GM12878 (cell line): ENCODE data around the gene NUMA1. TPM values are rescaled to one million over a fixed set of nuclear protein-coding genes. Genes with fewer than 3 reads are reported as not detected.

Experiments used
- CBFB ChIP-seq: IDR thresholded peaks from 2 replicates; pipeline ENCODE4 v1.6.1; 2016; ENCODE audit warnings: antibody characterized with exemption, low read depth
- CEBPB ChIP-seq, 2 experiments: fragments of 150-350 bp in 1 of 2; IDR thresholded peaks; 2 replicates each; pipeline ENCODE4 v1.6.1; 2012 to 2014; ENCODE audit warnings: low read depth in 2 of 2, low read length in 2 of 2, borderline replicate concordance in 1 of 2, inconsistent platforms in 1 of 2
- CREM ChIP-seq: IDR thresholded peaks from 2 replicates; pipeline ENCODE4 v1.6.1; 2014; ENCODE audit warnings: antibody characterized with exemption, low read depth
- EED ChIP-seq: sonication (generic); IDR thresholded peaks from 2 replicates; pipeline ENCODE4 v1.6.1; 2016; ENCODE audit warnings: antibody characterized with exemption, low read depth
- EP300 ChIP-seq, 2 experiments: fragments of 150-350 bp in 1 of 2; IDR thresholded peaks; 2 replicates each; pipeline ENCODE4 v1.6.1; 2011 to 2012; ENCODE audit warnings: low read depth in 2 of 2, low read length in 2 of 2, borderline replicate concordance in 1 of 2, improper control_type of control experiment in 1 of 2, inconsistent platforms in 1 of 2; ENCODE audit not compliant: control insufficient read depth in 1 of 2
- ESRRA ChIP-seq: IDR thresholded peaks from 2 replicates; pipeline ENCODE4 v1.6.1; 2012; ENCODE audit warnings: mild to moderate bottlenecking, low read length, improper control_type of control experiment
- GATAD2B ChIP-seq: fragments of 450-650 bp; conservative IDR thresholded peaks from 2 replicates; pipeline ENCODE4 v1.6.1; 2017; ENCODE audit warnings: low read depth, mild to moderate bottlenecking, moderate library complexity
- HDGF ChIP-seq: fragments of 450-650 bp; IDR thresholded peaks from 2 replicates; pipeline ENCODE4 v1.6.1; 2016; ENCODE audit warnings: antibody characterized with exemption
- IKZF2 ChIP-seq, 2 experiments: fragments of 450-650 bp; IDR thresholded peaks; 2 replicates each; pipeline ENCODE4 v1.6.1; 2017; ENCODE audit warnings: mild to moderate bottlenecking in 2 of 2, moderate library complexity in 2 of 2
- POLR2AphosphoS5 ChIP-seq: IDR thresholded peaks from 2 replicates; pipeline ENCODE4 v1.6.1; 2011; ENCODE audit warnings: mild to moderate bottlenecking, low read length, inconsistent platforms
- RBBP5 ChIP-seq: fragments of 200-600 bp; sonication (generic); conservative IDR thresholded peaks from 2 replicates; pipeline ENCODE4 v1.6.1; 2016
- RELA ChIP-seq: fragments of 450-650 bp; IDR thresholded peaks from 2 replicates; pipeline ENCODE4 v1.8.0; 2014; ENCODE audit warnings: borderline replicate concordance; ENCODE audit not compliant: partially characterized antibody
- REST ChIP-seq: IDR thresholded peaks from 2 replicates; pipeline ENCODE4 v1.6.1; 2012; ENCODE audit warnings: mild to moderate bottlenecking, low read depth, low read length
- SIN3A ChIP-seq: IDR thresholded peaks from 2 replicates; pipeline ENCODE4 v1.6.1; 2012; ENCODE audit warnings: low read depth, low read length, improper control_type of control experiment
- SKIL ChIP-seq: fragments of 450-650 bp; IDR thresholded peaks from 2 replicates; pipeline ENCODE4 v1.6.1; 2017; ENCODE audit warnings: mild to moderate bottlenecking, low read depth, inconsistent platforms; ENCODE audit not compliant: poor library complexity, severe bottlenecking
- SUZ12 ChIP-seq: fragments of 200-600 bp; sonication (generic); IDR thresholded peaks from one replicate; pipeline ENCODE4 v1.6.1; 2018; ENCODE audit warnings: antibody characterized with exemption, mild to moderate bottlenecking; ENCODE audit not compliant: unreplicated experiment
- TCF12 ChIP-seq: IDR thresholded peaks from 2 replicates; pipeline ENCODE4 v1.6.1; 2011; ENCODE audit warnings: low read depth, mild to moderate bottlenecking, low read length
- TCF3 ChIP-seq: IDR thresholded peaks from 2 replicates; pipeline ENCODE4 v1.6.1; 2012; ENCODE audit warnings: low read depth, mild to moderate bottlenecking, low read length, borderline replicate concordance; ENCODE audit not compliant: insufficient read depth
- ZNF274 ChIP-seq: IDR thresholded peaks from one replicate; pipeline ENCODE4 v1.8.0; 2011; ENCODE audit not compliant: insufficient read length, insufficient read depth
- ZNF622 ChIP-seq: fragments of 450-650 bp; IDR thresholded peaks from 2 replicates; pipeline ENCODE4 v1.6.1; 2017; ENCODE audit warnings: mild to moderate bottlenecking, inconsistent platforms
- ZZZ3 ChIP-seq: IDR thresholded peaks from 2 replicates; pipeline ENCODE4 v1.6.1; 2011; ENCODE audit warnings: low read depth; ENCODE audit not compliant: control insufficient read depth, insufficient read length
- polyA plus RNA-seq, 11 experiments: library from polyadenylated mRNA; depleted of rRNA in 4 of 11; unstranded in 6 of 11; stranded (reverse) in 5 of 11; fragments of >200 nt; fragmentation: Nextera tagmentation in 4 of 11; fragmentation: Illumina TruSeq in 1 of 11; extraction: Ambion mirVana in 4 of 11; extraction: Trizol in 1 of 11; gene quantifications; 1 replicate in 1 of 11; 2 replicates in 10 of 11; pipeline versions ENCODE4 v1.2.1 to v1.2.3, GENCODE V29; 2011 to 2016; ENCODE audit warnings: inconsistent platforms in 2 of 11, missing spikeins in 2 of 11, low read depth in 1 of 11
- total RNA-seq, 4 experiments: library from RNA; depleted of rRNA in 3 of 4; stranded (reverse); fragments of >200 nt in 3 of 4; fragmentation: Illumina TruSeq in 1 of 4; extraction: Trizol in 1 of 4; gene quantifications; 2 replicates each; pipeline versions ENCODE4 v1.2.1 to v1.2.3, GENCODE V29; 2013 to 2021
- TF ChIP-seq, protein P1 (sequence below): fragments of 450-650 bp; IDR thresholded peaks from 2 replicates; pipeline ENCODE4 v1.6.1; 2017; ENCODE audit warnings: antibody characterized with exemption, mild to moderate bottlenecking, moderate library complexity

The NUMA1 gene
- total and polyA plus RNA-seq, 10 of the 15 experiments (the other 5 are each of a cell fraction or from before 2014, with no cell fraction given), result 5.5 to 111 (median 61.0) TPM

- TF ChIP-seq SKIL (no peak), CEBPB (IDR thresholded peaks at IDR 0.05; ENCODE audit: borderline replicate concordance in 1 of 2, low read depth in 2 of 2, low read length in 2 of 2) (no peak), HDGF (peak; percentile 27; the same call in 1 of the 2 replicates), EP300 (IDR thresholded peaks at IDR 0.05; ENCODE audit: borderline replicate concordance in 1 of 2, control insufficient read depth in 1 of 2, low read depth in 2 of 2, low read length in 2 of 2) (no peak), RBBP5 (no peak), TCF3 (0 out of 2 replicates have a peak, but pooled peaks have one; percentile 35), SIN3A (no peak; the same call in 1 of the 2 replicates), TCF12 (0 out of 2 replicates have a peak, but pooled peaks have one; percentile 26), SUZ12 (no peak), REST (no peak), EED (0 out of 2 replicates have a peak, but pooled peaks have one; percentile 10), ZNF274 (no peak), ZNF622 (no peak), RELA (peak; percentile 45), POLR2AphosphoS5 (peak; percentile 95), CREM (peak; percentile 88), ZZZ3 (no peak), IKZF2 (IDR thresholded peaks at IDR 0.05) (no peak), GATAD2B (no peak), ESRRA (0 out of 2 replicates have a peak, but pooled peaks have one; percentile 59), CBFB (peak; percentile 92)
- TF ChIP-seq, protein P1, sequence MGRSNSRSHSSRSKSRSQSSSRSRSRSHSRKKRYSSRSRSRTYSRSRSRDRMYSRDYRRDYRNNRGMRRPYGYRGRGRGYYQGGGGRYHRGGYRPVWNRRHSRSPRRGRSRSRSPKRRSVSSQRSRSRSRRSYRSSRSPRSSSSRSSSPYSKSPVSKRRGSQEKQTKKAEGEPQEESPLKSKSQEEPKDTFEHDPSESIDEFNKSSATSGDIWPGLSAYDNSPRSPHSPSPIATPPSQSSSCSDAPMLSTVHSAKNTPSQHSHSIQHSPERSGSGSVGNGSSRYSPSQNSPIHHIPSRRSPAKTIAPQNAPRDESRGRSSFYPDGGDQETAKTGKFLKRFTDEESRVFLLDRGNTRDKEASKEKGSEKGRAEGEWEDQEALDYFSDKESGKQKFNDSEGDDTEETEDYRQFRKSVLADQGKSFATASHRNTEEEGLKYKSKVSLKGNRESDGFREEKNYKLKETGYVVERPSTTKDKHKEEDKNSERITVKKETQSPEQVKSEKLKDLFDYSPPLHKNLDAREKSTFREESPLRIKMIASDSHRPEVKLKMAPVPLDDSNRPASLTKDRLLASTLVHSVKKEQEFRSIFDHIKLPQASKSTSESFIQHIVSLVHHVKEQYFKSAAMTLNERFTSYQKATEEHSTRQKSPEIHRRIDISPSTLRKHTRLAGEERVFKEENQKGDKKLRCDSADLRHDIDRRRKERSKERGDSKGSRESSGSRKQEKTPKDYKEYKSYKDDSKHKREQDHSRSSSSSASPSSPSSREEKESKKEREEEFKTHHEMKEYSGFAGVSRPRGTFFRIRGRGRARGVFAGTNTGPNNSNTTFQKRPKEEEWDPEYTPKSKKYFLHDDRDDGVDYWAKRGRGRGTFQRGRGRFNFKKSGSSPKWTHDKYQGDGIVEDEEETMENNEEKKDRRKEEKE, result no peak
Measured at GRCh38 chr11:72112143-72112977, 32.0 kb upstream of the NUMA1 start, which contains the start of gene ANAPC15 (continued).
